ENCODE measurements around the gene FANCE.

Gene FANCE

DNA sequence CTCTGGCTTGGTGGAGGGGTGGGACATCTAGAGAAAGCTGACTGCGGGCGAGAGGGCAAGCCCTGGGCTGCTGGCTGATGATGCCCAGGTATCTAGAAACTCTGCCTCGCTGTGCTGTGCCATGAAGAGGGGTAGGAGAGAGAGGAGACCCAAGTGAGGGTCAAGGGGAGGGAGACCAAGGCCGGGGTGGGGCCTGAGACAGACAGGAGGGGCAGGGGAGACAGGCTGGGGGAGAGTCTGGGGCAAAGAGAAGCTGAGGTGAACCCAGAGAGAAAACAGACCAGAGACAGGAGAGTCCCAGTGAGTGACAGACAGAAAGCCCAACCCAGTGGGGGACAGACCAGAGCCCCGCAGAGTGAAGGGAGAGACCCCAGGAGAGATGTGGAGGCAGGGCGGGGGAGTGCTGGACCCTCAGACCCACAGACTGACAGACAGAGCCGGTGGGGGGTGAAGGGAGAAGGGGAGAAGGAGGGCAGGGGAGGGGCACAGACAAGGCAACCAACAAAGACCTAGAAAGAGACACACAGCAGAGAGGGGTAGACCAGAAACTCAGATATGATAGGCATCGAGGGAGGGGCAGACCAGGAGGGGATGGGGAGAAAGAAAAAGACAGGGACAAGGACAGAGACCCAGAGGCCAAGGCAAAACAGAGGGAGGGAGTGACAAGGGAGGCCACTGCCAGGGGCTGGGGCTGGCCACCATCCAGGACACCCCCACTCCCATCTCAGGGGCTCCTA is 38.9 kb downstream of the FANCE start:
- TF ChIP-seq, protein P1, sequence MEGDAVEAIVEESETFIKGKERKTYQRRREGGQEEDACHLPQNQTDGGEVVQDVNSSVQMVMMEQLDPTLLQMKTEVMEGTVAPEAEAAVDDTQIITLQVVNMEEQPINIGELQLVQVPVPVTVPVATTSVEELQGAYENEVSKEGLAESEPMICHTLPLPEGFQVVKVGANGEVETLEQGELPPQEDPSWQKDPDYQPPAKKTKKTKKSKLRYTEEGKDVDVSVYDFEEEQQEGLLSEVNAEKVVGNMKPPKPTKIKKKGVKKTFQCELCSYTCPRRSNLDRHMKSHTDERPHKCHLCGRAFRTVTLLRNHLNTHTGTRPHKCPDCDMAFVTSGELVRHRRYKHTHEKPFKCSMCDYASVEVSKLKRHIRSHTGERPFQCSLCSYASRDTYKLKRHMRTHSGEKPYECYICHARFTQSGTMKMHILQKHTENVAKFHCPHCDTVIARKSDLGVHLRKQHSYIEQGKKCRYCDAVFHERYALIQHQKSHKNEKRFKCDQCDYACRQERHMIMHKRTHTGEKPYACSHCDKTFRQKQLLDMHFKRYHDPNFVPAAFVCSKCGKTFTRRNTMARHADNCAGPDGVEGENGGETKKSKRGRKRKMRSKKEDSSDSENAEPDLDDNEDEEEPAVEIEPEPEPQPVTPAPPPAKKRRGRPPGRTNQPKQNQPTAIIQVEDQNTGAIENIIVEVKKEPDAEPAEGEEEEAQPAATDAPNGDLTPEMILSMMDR (IDR thresholded peaks at IDR 0.05; ENCODE audit: low read depth, low read length) = no peak
- no peak overlapping the region for H3K4me3 ChIP-seq (ENCODE audit: low read depth, low read length)
- DNase-seq (ENCODE audit: low read depth, low spot score) = no peak
- in situ Hi-C loops (cut with HindIII; ENCODE audit: low sequenced_read_pairs) = no loop called here

DNA sequence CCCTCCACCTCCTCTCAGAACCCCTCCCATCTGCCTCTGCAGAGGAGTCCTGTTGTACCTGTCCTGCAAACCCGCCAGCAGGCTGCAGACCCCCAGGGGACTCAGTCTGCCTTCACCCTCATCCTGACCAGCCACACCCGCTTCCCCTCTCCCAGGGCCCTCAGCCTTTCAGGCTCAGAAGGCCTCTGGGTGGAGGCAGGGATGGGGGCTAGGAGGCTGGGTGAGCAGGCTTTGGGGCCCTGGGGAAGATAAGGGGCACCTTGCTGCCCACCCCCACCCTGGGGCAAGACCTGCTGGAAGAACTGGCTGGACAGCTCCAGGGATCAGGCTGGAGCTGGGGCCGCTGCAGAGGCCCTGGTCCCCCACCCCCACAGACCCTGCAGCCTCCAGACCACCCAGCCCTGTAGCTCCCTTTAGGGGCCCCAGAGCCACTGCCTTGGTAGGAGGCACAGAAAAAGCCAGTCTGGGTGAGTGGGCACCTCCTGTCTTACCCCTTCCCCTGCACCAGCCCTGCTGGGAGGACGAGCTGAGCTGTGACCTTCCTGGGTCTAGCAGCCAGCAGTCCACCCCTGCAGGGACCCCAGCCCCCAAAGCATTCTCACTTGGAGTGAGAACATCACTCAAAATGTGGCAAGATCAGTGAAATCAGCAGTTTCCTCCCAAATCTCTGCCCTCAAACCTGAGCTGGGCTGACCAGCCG is 39.6 kb downstream of the FANCE start:
- TF ChIP-seq, protein P1 (IDR thresholded peaks at IDR 0.05; ENCODE audit: low read depth, low read length) = no peak
- DNase-seq (ENCODE audit: low read depth, low spot score) = no peak
- H3K4me3 ChIP-seq (ENCODE audit: low read depth, low read length) = no peak overlapping the region
- in situ Hi-C loops (cut with HindIII; ENCODE audit: low sequenced_read_pairs) = no loop called here

DNA sequence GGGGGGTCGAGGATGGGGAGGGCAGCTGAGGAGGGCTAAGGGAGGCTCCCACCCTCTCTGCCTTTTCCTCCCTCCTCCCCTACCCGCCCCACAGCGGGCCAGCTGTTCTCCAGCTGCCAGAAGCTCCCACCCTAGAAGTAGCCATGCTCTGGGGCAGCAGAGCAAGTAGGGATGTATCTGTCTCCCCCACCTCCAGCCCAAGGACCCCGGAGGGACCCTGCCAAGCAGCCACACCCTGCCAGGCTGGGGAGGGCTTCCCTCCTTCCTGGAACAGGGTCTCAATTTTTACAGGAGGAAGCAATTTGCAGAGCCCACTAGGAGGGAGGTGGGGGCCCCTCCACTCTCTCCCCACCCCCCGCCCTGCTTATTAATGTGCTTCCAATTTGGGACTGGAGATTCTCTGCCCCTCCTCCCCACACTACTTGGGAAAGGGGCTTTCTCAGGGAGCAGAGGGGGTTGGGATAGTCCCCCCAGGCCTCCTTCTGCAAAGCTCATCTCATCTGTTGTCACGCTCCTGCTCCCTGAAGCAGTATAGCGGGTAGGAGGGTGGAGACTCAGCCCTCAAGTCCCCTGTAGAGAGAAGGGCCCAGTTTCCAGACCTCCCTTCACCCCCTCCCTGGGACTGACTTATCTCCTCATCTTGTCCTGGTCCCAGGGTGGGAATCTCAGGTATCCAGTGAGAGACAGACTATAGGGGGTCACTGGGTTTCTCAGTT is 40.3 kb downstream of the FANCE start:
- in situ Hi-C loops (cut with HindIII; ENCODE audit: low sequenced_read_pairs) = no loop called here
- DNase-seq (ENCODE audit: low read depth, low spot score) = no peak
- TF ChIP-seq, protein P1 (IDR thresholded peaks at IDR 0.05; ENCODE audit: low read depth, low read length) = no peak
- H3K4me3 ChIP-seq (ENCODE audit: low read depth, low read length) = no peak overlapping the region

DNA sequence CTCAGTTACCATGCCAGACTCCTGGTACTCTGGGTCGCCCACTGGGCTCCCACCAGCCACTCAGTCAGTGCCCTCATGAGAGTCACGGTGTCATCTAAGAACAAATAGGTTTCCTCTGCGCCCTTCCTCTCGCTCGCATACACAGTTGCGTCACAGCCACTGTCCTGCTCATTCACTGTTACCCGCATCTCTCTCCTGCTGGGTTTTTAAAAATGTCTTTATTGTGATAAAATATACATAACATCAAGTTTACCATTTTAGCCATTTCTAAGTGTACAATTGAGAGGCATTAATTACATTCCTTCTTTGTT is 40.8 kb downstream of the FANCE start:
- DNase-seq (ENCODE audit: low read depth, low spot score) = no peak
- H3K4me3 ChIP-seq (ENCODE audit: low read depth, low read length) = no peak overlapping the region
- TF ChIP-seq, protein P1 (IDR thresholded peaks at IDR 0.05; ENCODE audit: low read depth, low read length) = no peak
- in situ Hi-C loops (cut with HindIII; ENCODE audit: low sequenced_read_pairs) = no loop called here

DNA sequence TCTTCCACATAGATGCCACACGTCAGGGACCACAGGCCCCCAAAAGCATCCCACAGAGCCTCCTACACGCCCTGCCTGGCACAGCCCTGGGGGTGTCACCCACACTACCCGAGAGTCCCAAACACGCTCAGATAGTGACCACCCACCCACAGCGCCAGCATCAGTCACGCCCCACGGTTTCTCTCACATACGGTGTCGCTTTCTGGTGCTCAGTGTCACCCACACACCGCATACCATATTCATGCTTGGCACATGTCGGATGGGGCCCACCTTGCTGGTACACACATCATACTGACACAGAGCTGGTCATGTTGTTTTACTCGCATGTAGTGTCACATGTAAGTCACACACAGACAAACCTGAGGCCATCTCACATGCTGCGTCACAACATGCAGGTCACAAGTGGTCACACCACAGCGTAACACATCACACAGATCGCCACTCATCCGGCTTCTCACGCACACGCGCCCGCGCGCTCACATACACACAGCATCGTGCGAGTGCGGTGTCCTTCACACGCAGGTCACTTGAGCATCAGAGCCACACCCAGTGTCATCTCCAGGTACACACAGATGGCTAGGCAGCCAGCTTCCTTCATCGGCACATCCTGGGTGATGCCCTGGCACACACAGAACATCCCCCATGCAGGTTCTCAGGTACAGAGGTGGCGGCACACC is 41.3 kb downstream of the FANCE start:
- DNase-seq (ENCODE audit: low read depth, low spot score) = no peak
- H3K4me3 ChIP-seq (ENCODE audit: low read depth, low read length) = no peak overlapping the region
- TF ChIP-seq, protein P1 (IDR thresholded peaks at IDR 0.05; ENCODE audit: low read depth, low read length) = no peak
- in situ Hi-C loops (cut with HindIII; ENCODE audit: low sequenced_read_pairs) = no loop called here

DNA sequence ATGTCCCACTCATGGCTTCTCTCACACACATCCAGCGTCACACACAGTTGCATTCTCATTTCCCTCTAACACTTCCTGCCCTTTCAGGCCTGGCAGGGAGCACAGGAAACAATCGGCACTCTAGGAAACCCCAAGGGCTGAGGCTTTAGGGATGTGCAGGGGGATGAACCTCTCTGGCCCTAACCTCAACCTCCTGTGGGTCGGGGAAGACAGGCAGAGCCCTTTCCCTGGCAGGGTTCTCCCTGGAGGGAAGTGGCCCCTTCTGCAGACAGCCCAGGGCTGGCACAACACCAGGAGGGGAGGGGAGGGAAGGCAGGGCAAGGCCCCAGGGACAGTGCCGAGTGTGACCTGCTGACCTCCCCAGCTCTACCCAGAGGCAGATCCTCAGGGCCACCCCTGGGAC is 42.0 kb downstream of the FANCE start:
- in situ Hi-C loops (cut with HindIII; ENCODE audit: low sequenced_read_pairs) = no loop called here
- TF ChIP-seq, protein P1 (IDR thresholded peaks at IDR 0.05; ENCODE audit: low read depth, low read length) = no peak
- DNase-seq (ENCODE audit: low read depth, low spot score) = no peak
- H3K4me3 ChIP-seq (ENCODE audit: low read depth, low read length) = no peak overlapping the region
